H1 (cell line): ENCODE results near the gene KLHL41.

ENCODE experiments used
- EP300 ChIP-seq, 2 experiments: IDR thresholded peaks; 1 replicate in 1 of 2; 2 replicates in 1 of 2; pipeline ENCODE4 v1.6.1; 2011 to 2012; ENCODE audit warnings: low read depth in 2 of 2, low read length in 2 of 2, mild to moderate bottlenecking in 2 of 2, borderline replicate concordance in 1 of 2, inconsistent platforms in 1 of 2, moderate library complexity in 1 of 2
- MAFK ChIP-seq: IDR thresholded peaks from 2 replicates; pipeline ENCODE4 v1.6.1; 2012; ENCODE audit warnings: low read depth, mild to moderate bottlenecking, improper control_type of control experiment, low read length
- PHF8 ChIP-seq: fragments of 200-600 bp; sonication (generic); conservative IDR thresholded peaks from 2 replicates; pipeline ENCODE4 v1.7.1; 2012; ENCODE audit warnings: low read depth, mild to moderate bottlenecking, inconsistent platforms, low read length, moderate library complexity
- POLR2A ChIP-seq, 2 experiments: IDR thresholded peaks; 1 replicate in 1 of 2; 2 replicates in 1 of 2; pipeline ENCODE4 v1.6.1; 2011; ENCODE audit warnings: low read depth in 2 of 2, low read length in 2 of 2, mild to moderate bottlenecking in 2 of 2; ENCODE audit errors: control extremely low read depth in 1 of 2
- POLR2AphosphoS5 ChIP-seq: IDR thresholded peaks from 2 replicates; pipeline ENCODE4 v1.6.1; 2011; ENCODE audit warnings: low read depth, low read length
- RXRA ChIP-seq: IDR thresholded peaks from 2 replicates; pipeline ENCODE4 v1.6.1; 2011; ENCODE audit warnings: low read depth, mild to moderate bottlenecking, low read length, moderate library complexity; ENCODE audit not compliant: insufficient read depth
- SAP30 ChIP-seq: fragments of 300-600 bp; sonication (generic); IDR thresholded peaks from 2 replicates; pipeline ENCODE4 v1.7.1; 2012; ENCODE audit warnings: low read length, moderate library complexity, mild to moderate bottlenecking, inconsistent platforms; ENCODE audit not compliant: insufficient read depth, insufficient replicate concordance
- SIX5 ChIP-seq: IDR thresholded peaks from 2 replicates; pipeline ENCODE4 v1.6.1; 2011; ENCODE audit warnings: mild to moderate bottlenecking, low read depth, low read length
- SP1 ChIP-seq: IDR thresholded peaks from 2 replicates; pipeline ENCODE4 v1.6.1; 2011; ENCODE audit warnings: low read depth, low read length
- TAF1 ChIP-seq: IDR thresholded peaks from 2 replicates; pipeline ENCODE4 v1.6.1; 2011; ENCODE audit warnings: mild to moderate bottlenecking, low read depth, low read length
- TF ChIP-seq, protein P1 (sequence below), 3 experiments: IDR thresholded peaks; 1 replicate in 2 of 3; 2 replicates in 1 of 3; pipeline versions ENCODE4 v1.5.1 to v1.6.1; 2011; ENCODE audit warnings: low read length in 3 of 3, mild to moderate bottlenecking in 3 of 3, inconsistent platforms in 2 of 3, low read depth in 1 of 3, moderate library complexity in 1 of 3; ENCODE audit not compliant: insufficient read depth in 1 of 3; ENCODE audit errors: control extremely low read depth in 1 of 3
- TF ChIP-seq, protein P2 (sequence below): IDR thresholded peaks from 2 replicates; pipeline ENCODE4 v1.6.1; 2011; ENCODE audit warnings: low read depth, mild to moderate bottlenecking, low read length; ENCODE audit not compliant: insufficient read depth
- TF ChIP-seq, protein P3 (sequence below): IDR thresholded peaks from 2 replicates; pipeline ENCODE4 v1.6.1; 2012; ENCODE audit warnings: inconsistent platforms

DNA sequence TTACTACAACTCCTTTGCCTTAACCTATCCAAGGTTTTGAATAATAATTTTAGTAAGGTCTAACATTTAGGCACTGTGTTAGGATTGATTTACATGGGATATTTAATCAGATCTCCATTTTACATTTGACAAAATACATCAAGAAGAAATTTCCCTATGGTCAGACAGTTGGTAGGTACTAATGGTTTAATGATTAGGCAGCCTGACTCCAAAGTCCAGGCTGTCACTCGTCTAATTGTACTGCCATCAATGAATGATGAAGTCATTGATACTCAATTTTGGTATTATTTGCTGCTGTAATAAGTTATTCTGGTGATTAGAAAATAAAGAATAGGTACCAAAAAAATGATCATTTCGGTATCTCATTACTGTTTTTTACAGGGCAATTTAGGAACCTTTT lies 16.1 kb upstream of the KLHL41 start:
- TF ChIP-seq PHF8 (no peak), RXRA (no peak), MAFK (no peak), EP300 (IDR thresholded peaks at IDR 0.05; ENCODE audit: borderline replicate concordance in 1 of 2, low read depth in 2 of 2, low read length in 2 of 2) (no peak), SIX5 (no peak), SP1 (no peak), SAP30 (no peak), POLR2A (IDR thresholded peaks at IDR 0.05; ENCODE audit: control extremely low read depth in 1 of 2, low read depth in 2 of 2, low read length in 2 of 2) (no peak), POLR2AphosphoS5 (no peak), TAF1 (no peak)
- TF ChIP-seq, protein P1, sequence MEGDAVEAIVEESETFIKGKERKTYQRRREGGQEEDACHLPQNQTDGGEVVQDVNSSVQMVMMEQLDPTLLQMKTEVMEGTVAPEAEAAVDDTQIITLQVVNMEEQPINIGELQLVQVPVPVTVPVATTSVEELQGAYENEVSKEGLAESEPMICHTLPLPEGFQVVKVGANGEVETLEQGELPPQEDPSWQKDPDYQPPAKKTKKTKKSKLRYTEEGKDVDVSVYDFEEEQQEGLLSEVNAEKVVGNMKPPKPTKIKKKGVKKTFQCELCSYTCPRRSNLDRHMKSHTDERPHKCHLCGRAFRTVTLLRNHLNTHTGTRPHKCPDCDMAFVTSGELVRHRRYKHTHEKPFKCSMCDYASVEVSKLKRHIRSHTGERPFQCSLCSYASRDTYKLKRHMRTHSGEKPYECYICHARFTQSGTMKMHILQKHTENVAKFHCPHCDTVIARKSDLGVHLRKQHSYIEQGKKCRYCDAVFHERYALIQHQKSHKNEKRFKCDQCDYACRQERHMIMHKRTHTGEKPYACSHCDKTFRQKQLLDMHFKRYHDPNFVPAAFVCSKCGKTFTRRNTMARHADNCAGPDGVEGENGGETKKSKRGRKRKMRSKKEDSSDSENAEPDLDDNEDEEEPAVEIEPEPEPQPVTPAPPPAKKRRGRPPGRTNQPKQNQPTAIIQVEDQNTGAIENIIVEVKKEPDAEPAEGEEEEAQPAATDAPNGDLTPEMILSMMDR (IDR thresholded peaks at IDR 0.05; ENCODE audit: control extremely low read depth in 1 of 3, insufficient read depth in 1 of 3, low read depth in 1 of 3, low read length in 3 of 3): no peak
- TF ChIP-seq, protein P2, sequence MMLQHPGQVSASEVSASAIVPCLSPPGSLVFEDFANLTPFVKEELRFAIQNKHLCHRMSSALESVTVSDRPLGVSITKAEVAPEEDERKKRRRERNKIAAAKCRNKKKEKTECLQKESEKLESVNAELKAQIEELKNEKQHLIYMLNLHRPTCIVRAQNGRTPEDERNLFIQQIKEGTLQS: no peak
- TF ChIP-seq, protein P3, sequence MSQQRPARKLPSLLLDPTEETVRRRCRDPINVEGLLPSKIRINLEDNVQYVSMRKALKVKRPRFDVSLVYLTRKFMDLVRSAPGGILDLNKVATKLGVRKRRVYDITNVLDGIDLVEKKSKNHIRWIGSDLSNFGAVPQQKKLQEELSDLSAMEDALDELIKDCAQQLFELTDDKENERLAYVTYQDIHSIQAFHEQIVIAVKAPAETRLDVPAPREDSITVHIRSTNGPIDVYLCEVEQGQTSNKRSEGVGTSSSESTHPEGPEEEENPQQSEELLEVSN: no peak
